Activated naive CD8-positive, alpha-beta T cell (primary cell): ENCODE results near the gene LRRC17.

Experiments
- H3K27ac Mint-ChIP-seq: one replicate; pipeline ENCODE4 v1.8.0; 2021; ENCODE audit warnings: mixed read lengths
- H3K27me3 Mint-ChIP-seq: one replicate; pipeline ENCODE4 v1.8.0; 2021; ENCODE audit warnings: mixed read lengths
- H3K36me3 Mint-ChIP-seq: one replicate; pipeline ENCODE4 v1.8.0; 2021; ENCODE audit warnings: mixed read lengths
- H3K4me1 Mint-ChIP-seq: one replicate; pipeline ENCODE4 v1.8.0; 2021; ENCODE audit warnings: low read depth, mixed read lengths
- H3K4me3 Mint-ChIP-seq: one replicate; pipeline ENCODE4 v1.8.0; 2021; ENCODE audit warnings: mild to moderate bottlenecking, mixed read lengths
- H3K9me3 Mint-ChIP-seq: one replicate; pipeline ENCODE4 v1.8.0; 2021; ENCODE audit warnings: low read depth, mixed read lengths

Gene LRRC17

DNA sequence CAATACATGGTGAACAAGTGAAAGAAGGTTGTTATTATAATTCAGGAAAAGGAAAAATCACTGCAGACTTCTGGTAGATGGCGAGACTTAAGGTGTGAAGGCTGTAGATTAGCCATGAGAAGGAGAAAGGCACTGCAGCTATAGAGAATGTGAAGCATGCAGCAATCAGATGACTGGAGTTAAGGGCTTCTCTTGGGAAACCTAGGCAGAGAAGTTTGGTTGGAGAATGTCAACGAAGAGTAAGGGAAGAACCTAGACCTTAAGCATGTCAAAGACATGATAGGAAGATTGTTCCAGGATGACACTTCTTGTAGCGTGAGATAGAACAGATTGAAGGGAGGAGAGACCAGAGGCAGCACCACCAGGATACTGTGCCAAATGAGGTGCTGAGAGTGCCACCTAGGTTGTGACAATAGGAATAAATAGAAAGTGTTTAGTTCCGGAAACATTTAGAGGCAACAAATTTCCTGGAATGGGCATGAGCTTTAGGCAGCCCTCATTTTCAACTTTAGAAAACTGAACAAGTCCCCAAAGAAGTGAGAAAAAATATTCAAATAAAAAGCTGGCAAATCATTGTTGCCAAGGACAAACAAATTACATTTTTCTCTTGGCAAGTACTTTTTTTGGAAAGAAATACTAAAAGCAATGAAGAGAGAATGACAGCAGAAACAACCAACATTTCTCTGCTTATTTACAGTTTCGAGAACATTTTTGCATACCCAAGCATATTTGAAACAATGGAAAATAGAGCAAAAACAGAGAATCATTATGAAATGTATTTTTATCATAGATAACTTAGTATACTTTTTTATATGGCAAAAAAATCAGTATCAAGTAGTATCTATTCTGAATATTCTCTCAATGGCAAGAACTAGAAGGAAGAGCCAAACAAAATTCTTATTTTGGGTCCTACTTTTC lies 4.9 kb downstream of the LRRC17 start:
- Mint-ChIP-seq H3K4me3 (no peak overlapping the region), H3K36me3 (peaks cover 5% of the 10 kb centered on the region), H3K9me3 (no peaks in the 10 kb centered on the region), H3K4me1 (no peaks in the 10 kb centered on the region), H3K27ac (no peak overlapping the region), H3K27me3 (no peaks in the 10 kb centered on the region)

DNA sequence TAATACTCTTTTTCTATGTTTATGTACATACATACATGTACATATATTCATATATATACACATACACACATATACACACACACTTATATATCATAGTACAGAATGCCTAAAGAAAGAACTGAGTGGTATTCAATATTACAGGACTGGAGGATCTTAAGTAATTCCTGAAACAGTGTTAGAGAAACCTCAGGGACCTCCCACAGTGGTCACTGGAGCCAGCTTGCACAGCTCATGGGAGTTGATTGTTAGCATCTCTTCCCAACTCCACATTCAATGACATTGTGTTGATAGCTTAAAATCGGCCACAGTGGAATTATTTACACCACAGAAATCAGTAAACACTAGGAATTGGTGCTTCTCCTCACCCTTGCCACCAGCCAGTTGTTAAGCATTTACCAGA lies 6.0 kb downstream of the LRRC17 start:
- Mint-ChIP-seq H3K4me1 (no peaks in the 10 kb centered on the region), H3K36me3 (peaks cover 5% of the 10 kb centered on the region), H3K27ac (no peak overlapping the region), H3K27me3 (no peaks in the 10 kb centered on the region), H3K4me3 (no peak overlapping the region), H3K9me3 (no peaks in the 10 kb centered on the region)

DNA sequence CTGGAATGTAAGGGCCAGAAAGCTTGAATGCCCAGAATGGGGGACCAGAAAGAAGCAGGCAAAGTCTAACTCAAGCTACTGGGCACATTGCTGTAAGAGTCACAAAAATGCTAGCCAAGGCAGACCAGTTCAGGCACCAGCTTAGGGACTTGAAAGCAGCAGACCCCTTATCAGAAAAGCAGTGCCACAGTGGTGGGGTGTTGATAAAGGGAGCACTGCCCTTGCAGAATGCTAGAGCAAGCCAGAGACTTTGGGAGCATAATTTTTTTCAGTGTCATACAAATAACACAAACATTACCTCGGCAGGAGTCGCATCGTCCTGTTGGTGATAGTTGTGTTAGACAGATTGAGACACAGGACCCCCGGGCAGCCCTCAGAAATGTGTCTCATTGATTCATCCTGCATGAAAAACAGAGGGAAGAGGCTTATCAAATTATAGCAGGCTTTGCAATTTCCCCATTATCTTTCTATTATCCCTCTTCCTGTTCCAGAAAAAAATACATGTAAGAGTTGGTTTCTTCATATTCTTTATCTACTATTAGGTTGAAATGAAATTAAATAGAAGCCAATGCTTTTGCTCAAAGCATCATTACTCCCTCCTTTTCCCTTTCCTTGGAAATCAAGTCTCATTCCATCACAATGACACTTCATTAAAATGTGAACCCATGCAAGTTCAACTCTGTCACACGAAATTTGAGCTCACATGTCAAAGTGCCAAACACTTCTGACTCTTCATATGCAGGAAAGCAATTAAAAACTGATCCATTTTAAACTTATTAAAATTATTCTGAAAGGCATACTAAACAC lies 13.4 kb downstream of the LRRC17 start:
- H3K27ac Mint-ChIP-seq = no peak overlapping the region
- H3K4me1 Mint-ChIP-seq = no peaks in the 10 kb centered on the region
- H3K27me3 Mint-ChIP-seq = no peaks in the 10 kb centered on the region
- no peaks in the 10 kb centered on the region for H3K9me3 Mint-ChIP-seq
- no peak overlapping the region for H3K4me3 Mint-ChIP-seq
- H3K36me3 Mint-ChIP-seq = no peaks in the 10 kb centered on the region

DNA sequence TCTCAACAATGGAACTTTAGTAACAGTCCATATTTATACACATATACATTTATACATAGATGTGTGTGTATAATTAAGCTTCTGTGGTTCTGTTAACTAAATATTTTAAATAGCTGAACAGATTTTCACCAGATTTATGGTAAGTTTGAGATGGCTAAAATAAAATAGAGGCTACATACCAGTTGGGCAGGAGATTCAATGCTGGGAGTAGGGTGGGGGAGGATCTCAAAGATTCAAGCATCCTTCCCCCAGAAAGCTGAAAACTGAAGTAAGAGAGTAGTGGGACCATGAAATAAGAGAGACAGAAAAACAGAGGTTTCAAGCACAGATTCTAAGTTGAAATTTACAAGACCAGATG lies 14.0 kb downstream of the LRRC17 start:
- Mint-ChIP-seq H3K9me3 (no peaks in the 10 kb centered on the region), H3K36me3 (no peaks in the 10 kb centered on the region), H3K4me1 (no peaks in the 10 kb centered on the region), H3K27me3 (no peaks in the 10 kb centered on the region), H3K4me3 (no peak overlapping the region), H3K27ac (no peak overlapping the region)

DNA sequence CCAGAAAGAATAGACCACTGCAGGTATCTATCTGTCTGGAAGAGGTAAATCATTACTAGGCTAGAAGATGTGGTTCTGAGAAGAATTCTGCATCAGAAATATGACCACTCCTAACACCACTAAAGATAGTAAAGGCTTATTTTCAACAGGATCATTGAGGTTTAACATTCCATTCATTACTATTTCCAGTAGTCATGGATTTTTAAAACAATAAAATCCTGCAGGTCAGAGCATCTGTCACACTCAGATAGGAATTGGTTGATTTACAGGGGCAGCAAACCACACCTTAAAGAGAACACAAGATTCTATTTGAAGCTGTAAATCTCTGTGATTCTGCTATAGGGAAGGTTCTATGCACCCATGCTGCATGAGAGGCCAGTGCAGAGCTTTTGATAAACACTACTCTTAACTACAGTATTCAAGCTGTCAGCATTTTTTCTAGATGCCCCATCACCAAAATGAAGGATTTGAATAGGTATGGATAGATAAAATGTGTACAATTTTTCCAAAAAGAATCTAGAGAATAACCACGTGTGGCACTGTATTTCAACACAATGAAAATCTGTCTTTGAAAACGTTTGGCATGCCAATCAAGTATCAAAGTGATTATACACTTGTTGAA lies 14.6 kb downstream of the LRRC17 start:
- H3K36me3 Mint-ChIP-seq = no peaks in the 10 kb centered on the region
- no peaks in the 10 kb centered on the region for H3K4me1 Mint-ChIP-seq
- no peak overlapping the region for H3K4me3 Mint-ChIP-seq
- H3K27ac Mint-ChIP-seq = no peak overlapping the region
- H3K9me3 Mint-ChIP-seq = no peaks in the 10 kb centered on the region
- H3K27me3 Mint-ChIP-seq = no peaks in the 10 kb centered on the region

DNA sequence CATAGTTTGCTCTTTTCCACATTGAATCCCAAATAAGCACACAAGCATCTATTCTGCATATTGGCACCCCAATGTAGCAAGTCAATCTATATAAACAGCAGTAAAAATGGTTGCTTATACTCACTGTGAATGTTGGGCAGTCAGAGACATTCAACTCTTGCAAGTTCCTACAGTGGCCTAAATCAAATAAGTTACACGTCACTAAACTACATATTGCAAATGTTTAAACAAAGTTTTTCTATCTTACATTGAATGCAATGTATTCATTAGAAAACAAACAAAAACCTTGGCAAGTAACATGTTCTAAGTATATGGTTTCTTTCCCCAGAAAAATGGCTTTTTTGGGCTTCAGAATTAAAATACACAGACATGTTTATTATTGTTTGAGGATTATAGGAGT lies 19.0 kb downstream of the LRRC17 start:
- Mint-ChIP-seq H3K36me3 (no peaks in the 10 kb centered on the region), H3K4me3 (no peak overlapping the region), H3K4me1 (no peaks in the 10 kb centered on the region), H3K27ac (no peak overlapping the region), H3K27me3 (no peaks in the 10 kb centered on the region), H3K9me3 (no peaks in the 10 kb centered on the region)

DNA sequence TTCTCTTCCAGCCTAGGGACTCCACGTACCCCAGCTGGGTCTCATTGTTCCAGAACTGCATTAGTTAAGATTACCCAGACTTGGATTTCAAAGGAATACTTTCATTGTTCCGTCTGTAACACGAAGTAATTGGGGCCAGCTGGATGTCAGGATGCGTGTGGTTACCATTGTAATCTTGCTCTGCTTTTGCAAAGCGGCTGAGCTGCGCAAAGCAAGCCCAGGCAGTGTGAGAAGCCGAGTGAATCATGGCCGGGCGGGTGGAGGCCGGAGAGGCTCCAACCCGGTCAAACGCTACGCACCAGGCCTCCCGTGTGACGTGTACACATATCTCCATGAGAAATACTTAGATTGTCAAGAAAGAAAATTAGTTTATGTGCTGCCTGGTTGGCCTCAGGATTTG lies 21.0 kb downstream of the LRRC17 start:
- Mint-ChIP-seq H3K27me3 (no peaks in the 10 kb centered on the region), H3K36me3 (no peaks in the 10 kb centered on the region), H3K4me1 (no peaks in the 10 kb centered on the region), H3K9me3 (no peaks in the 10 kb centered on the region), H3K27ac (no peak overlapping the region), H3K4me3 (no peak overlapping the region)

DNA sequence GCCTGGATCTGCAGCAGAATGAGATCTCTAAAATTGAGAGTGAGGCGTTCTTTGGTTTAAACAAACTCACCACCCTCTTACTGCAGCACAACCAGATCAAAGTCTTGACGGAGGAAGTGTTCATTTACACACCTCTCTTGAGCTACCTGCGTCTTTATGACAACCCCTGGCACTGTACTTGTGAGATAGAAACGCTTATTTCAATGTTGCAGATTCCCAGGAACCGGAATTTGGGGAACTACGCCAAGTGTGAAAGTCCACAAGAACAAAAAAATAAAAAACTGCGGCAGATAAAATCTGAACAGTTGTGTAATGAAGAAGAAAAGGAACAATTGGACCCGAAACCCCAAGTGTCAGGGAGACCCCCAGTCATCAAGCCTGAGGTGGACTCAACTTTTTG lies 21.4 kb downstream of the LRRC17 start:
- Mint-ChIP-seq H3K9me3 (no peaks in the 10 kb centered on the region), H3K4me1 (no peaks in the 10 kb centered on the region), H3K27ac (no peak overlapping the region), H3K36me3 (no peaks in the 10 kb centered on the region), H3K27me3 (no peaks in the 10 kb centered on the region), H3K4me3 (no peak overlapping the region)

DNA sequence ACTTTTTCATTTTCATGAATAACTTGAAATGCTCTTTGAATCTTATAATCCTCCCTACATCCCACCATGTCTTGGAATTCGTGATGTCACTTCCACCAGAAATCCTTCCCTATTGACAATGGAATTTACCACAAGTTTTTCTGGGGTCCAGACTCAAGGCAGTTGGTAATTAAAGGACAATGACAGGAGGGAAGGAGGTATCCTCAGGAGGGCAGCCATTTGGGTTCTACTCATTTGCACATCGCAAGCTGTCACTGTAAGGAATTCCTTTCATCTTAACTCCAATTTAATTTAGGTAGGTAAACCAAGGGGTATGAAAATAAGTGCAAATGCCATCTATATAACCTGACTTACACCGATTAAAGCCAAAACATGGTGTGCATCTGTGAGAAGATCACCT lies 21.9 kb downstream of the LRRC17 start:
- Mint-ChIP-seq H3K4me1 (no peaks in the 10 kb centered on the region), H3K27me3 (no peaks in the 10 kb centered on the region), H3K4me3 (no peak overlapping the region), H3K27ac (no peak overlapping the region), H3K9me3 (no peaks in the 10 kb centered on the region), H3K36me3 (no peaks in the 10 kb centered on the region)

DNA sequence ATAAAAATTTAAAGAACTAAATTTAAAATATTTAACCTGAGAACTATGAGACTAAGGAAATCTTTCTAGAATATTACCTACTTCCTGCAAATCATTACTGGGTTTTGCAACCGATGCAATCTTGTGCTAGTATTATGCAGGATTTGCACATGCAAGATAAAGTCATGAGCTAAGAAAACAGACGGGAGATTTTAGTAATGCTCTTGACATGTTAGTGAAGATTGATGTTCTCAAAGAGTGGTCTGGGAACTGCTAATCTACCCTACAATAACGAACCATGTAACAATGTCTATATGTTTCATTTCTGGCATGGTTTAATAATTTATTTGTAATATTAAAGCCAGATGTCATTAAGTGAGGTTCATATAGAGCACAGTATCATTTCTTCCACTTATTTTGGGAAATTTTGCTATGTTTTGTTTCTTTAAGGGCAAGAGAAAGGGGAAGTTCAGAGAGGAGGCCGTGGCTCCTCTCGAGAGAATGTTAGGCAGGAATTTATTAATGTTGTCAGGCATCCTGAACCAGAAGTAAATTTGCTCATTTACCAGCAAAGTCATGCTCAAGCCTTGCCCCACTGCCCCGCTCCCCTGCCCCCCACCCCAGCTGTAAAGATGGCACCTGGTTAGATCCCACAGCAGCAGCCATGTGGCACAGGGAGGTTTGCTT lies 22.8 kb downstream of the LRRC17 start:
- H3K36me3 Mint-ChIP-seq = no peaks in the 10 kb centered on the region
- H3K9me3 Mint-ChIP-seq = no peaks in the 10 kb centered on the region
- no peaks in the 10 kb centered on the region for H3K4me1 Mint-ChIP-seq
- no peak overlapping the region for H3K27ac Mint-ChIP-seq
- no peak overlapping the region for H3K4me3 Mint-ChIP-seq
- H3K27me3 Mint-ChIP-seq = no peaks in the 10 kb centered on the region

DNA sequence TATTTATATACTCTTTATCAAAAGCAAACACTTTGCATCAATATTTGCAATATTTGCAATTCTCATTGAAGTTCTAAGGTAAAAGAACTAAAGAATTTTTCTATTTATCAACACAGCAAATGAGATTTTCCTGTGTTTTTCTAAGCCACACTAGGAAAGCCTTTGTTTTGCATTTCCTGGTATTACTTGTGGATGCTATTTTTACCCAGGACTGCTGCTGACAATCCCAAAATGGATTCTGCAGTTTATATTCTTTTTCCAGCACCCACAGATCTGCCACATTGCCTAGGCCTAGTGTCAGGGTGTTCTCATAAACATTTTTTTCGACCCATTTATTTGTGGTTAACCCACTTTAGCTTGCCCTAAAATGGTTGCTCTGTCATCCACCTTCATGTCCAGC lies 25.9 kb downstream of the LRRC17 start:
- Mint-ChIP-seq H3K9me3 (no peaks in the 10 kb centered on the region), H3K4me3 (no peak overlapping the region), H3K4me1 (no peaks in the 10 kb centered on the region), H3K27me3 (no peaks in the 10 kb centered on the region), H3K36me3 (no peaks in the 10 kb centered on the region), H3K27ac (no peak overlapping the region)

DNA sequence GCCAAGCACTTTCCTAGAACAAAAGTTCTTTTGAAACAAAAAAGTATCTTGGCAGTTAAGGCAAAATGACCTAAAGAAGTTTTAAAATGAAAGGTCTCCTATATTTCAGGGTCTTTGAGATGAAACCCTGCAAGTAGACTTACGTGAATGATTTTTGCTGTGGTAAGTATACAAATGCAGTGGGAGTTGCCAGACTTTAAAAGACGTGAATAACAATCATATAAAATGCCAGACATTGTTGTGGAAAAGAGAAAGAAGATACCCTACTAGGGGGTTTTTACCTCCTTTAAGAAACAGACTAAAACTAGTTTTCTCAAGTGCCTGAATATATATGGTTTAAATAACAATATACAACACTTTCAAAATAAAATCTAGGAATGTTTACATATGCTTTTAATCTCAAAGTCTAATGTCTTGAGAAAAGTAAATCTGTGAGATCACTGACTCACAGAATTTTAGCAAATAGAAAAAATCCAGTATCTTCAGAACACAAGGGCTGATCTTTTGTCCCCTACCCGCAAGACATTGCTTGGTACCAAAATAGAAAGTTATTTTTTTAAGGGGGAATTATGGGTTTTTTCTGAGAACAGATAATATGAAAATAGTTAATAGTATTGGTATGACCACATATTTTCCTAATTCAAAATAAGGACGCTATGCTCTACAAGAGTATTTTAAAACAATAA lies 29.5 kb downstream of the LRRC17 start:
- Mint-ChIP-seq H3K27ac (no peak overlapping the region), H3K4me3 (no peak overlapping the region), H3K9me3 (no peaks in the 10 kb centered on the region), H3K4me1 (no peaks in the 10 kb centered on the region), H3K36me3 (no peaks in the 10 kb centered on the region), H3K27me3 (no peaks in the 10 kb centered on the region)

DNA sequence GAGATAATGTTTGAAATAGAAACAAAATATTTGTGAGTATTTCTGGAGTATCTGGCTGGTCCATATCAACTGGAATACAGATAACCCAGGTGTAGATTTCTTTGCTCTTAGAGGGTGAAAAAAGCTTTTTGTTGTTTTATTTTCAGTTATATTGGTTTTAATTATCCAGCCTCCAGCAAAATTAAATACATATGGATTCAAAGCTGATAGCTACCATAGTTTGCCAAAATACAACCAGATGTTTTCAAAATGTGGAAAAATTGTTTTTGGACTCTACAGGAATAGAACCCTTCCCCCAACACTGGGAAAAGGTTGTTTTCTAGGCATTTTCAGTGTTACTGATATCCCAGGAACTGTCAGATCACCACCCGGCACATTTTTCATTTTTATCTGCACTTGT lies 30.1 kb downstream of the LRRC17 start:
- Mint-ChIP-seq H3K4me1 (no peaks in the 10 kb centered on the region), H3K36me3 (no peaks in the 10 kb centered on the region), H3K4me3 (no peak overlapping the region), H3K9me3 (no peaks in the 10 kb centered on the region), H3K27ac (no peak overlapping the region), H3K27me3 (no peaks in the 10 kb centered on the region)

DNA sequence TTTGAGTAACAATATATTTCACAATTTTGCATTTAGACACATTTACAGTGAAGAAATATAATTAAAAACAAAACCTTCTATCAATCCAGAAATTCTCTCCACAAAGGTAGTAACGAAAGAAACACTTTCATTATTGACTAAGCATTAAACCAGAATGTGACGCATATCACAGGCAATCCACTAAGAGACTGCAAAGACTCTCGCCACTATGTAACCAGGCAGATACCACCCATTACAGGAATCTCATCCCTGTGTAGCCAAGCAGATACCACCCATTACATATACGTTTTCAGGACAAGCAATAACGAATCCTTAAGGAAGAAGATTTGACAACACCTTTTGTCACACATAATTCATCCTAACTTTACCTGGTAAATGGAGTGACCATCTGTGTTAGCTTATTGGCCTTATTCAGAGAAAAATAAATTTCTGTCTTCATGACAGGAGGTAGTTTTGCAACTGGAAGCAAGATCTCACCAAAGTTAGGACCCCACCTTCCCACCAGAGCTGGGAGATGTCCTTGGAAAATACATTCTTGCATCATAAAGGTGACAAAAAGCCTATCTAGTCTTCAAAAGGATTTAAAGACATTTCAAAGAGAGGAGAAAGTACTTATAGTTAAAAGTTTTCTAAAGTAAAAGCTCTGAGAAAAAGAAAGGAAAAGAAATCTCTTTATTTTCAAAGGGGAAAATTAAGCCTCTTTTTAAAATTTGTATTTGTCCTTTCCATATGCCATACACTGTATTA lies 30.8 kb downstream of the LRRC17 start:
- no peak overlapping the region for H3K27ac Mint-ChIP-seq
- no peaks in the 10 kb centered on the region for H3K4me1 Mint-ChIP-seq
- no peaks in the 10 kb centered on the region for H3K27me3 Mint-ChIP-seq
- H3K4me3 Mint-ChIP-seq = no peak overlapping the region
- H3K9me3 Mint-ChIP-seq = no peaks in the 10 kb centered on the region
- H3K36me3 Mint-ChIP-seq = no peaks in the 10 kb centered on the region
